K562 (cell line): ENCODE data around the gene SLC6A6. TPM values are rescaled to one million over a fixed set of nuclear protein-coding genes. Genes with fewer than 3 reads are reported as not detected.

ENCODE experiments used
- DMBX1 ChIP-seq: fragments of 250-450 bp; sonication (Bioruptor Pico); IDR thresholded peaks from 2 replicates; pipeline ENCODE4 v1.8.0; 2022; ENCODE audit warnings: inconsistent platforms, mild to moderate bottlenecking, moderate library complexity, borderline replicate concordance
- ELF4 ChIP-seq: fragments of 450-650 bp; formaldehyde crosslinking; IDR thresholded peaks from 2 replicates; pipeline ENCODE4 v1.4.0; 2022; ENCODE audit warnings: missing genetic modification characterization
- ETV6 ChIP-seq, 3 experiments: fragments of 150-350 bp in 1 of 3; sonication (generic) in 1 of 3; formaldehyde crosslinking in 1 of 3; IDR thresholded peaks; 2 replicates each; pipeline versions ENCODE4 v1.6.1 to v1.8.0; 2014 to 2022; ENCODE audit warnings: borderline replicate concordance in 2 of 3, low read depth in 2 of 3, antibody characterized with exemption in 1 of 3, low read length in 1 of 3, mild to moderate bottlenecking in 1 of 3, missing genetic modification reagents in 1 of 3
- HNRNPUL1 ChIP-seq: fragments of 200-400 bp; formaldehyde crosslinking; IDR thresholded peaks from 2 replicates; pipeline ENCODE4 v1.6.1; 2017; ENCODE audit warnings: low read length
- NEUROD1 ChIP-seq: fragments of 150-350 bp; IDR thresholded peaks from 2 replicates; pipeline ENCODE4 v1.6.1; 2014; ENCODE audit warnings: borderline replicate concordance, low read length, low read depth; ENCODE audit not compliant: partially characterized antibody
- NFRKB ChIP-seq: fragments of 450-650 bp; IDR thresholded peaks from 2 replicates; pipeline ENCODE4 v1.6.1; 2016; ENCODE audit warnings: low read depth
- PHF20 ChIP-seq: fragments of 450-650 bp; IDR thresholded peaks from 2 replicates; pipeline ENCODE4 v1.6.1; 2018; ENCODE audit not compliant: partially characterized antibody
- PTBP1 ChIP-seq: fragments of 200-400 bp; formaldehyde crosslinking; IDR thresholded peaks from 2 replicates; pipeline ENCODE4 v1.6.1; 2017; ENCODE audit warnings: low read depth, low read length
- PTRF ChIP-seq: fragments of 450-650 bp; IDR thresholded peaks from 2 replicates; pipeline ENCODE4 v1.6.1; 2016; ENCODE audit warnings: mild to moderate bottlenecking, missing genetic modification characterization, missing compliant biosample characterization
- SRSF9 ChIP-seq: fragments of 200-400 bp; formaldehyde crosslinking; IDR thresholded peaks from 2 replicates; pipeline ENCODE4 v1.6.1; 2017; ENCODE audit warnings: low read depth, low read length, borderline replicate concordance
- U2AF2 ChIP-seq: fragments of 200-400 bp; formaldehyde crosslinking; optimal IDR thresholded peaks from 2 replicates; pipeline ENCODE3; 2017; ENCODE audit warnings: low read depth, mild to moderate bottlenecking, low read length
- ZBTB17 ChIP-seq: fragments of 450-650 bp; formaldehyde crosslinking; IDR thresholded peaks from 2 replicates; pipeline ENCODE4 v1.4.0; 2020; ENCODE audit warnings: mild to moderate bottlenecking
- ZBTB8A ChIP-seq: fragments of 450-650 bp; IDR thresholded peaks from 2 replicates; pipeline ENCODE4 v1.6.1; 2018; ENCODE audit warnings: mild to moderate bottlenecking, moderate library complexity; ENCODE audit not compliant: partially characterized antibody
- ZKSCAN8 ChIP-seq: fragments of 200-800 bp; sonication (Bioruptor generic); IDR thresholded peaks from 2 replicates; pipeline ENCODE4 v1.6.1; 2016; ENCODE audit warnings: missing genetic modification characterization, missing compliant biosample characterization
- ZNF3 ChIP-seq: fragments of 250-450 bp; sonication (Bioruptor Pico); IDR thresholded peaks from 2 replicates; pipeline ENCODE4 v1.5.0; 2021; ENCODE audit warnings: mild to moderate bottlenecking, moderate library complexity
- ZNF347 ChIP-seq: fragments of 450-650 bp; formaldehyde crosslinking; IDR thresholded peaks from 2 replicates; pipeline ENCODE4 v1.4.0; 2020; ENCODE audit warnings: low read depth, mild to moderate bottlenecking, moderate library complexity
- polyA plus RNA-seq, 8 experiments: library from polyadenylated mRNA; depleted of rRNA in 4 of 8; stranded (reverse) in 5 of 8; unstranded in 3 of 8; fragments of >200 nt; fragmentation: Nextera tagmentation in 2 of 8; fragmentation: Illumina TruSeq in 1 of 8; extraction: Ambion mirVana in 2 of 8; extraction: Trizol in 1 of 8; gene quantifications; 2 replicates each; pipeline versions ENCODE4 v1.2.1 to v1.2.3, GENCODE V29; 2011 to 2014; ENCODE audit warnings: inconsistent platforms in 1 of 8, missing spikeins in 1 of 8
- total RNA-seq, 7 experiments: library from RNA; depleted of rRNA in 6 of 7; stranded (reverse); fragments of >200 nt in 6 of 7; fragmentation: Illumina TruSeq in 2 of 7; extraction: Trizol in 2 of 7; gene quantifications; 2 replicates each; pipeline versions ENCODE4 v1.2.1 to v1.2.3, GENCODE V29; 2011 to 2021; ENCODE audit warnings: low replicate concordance in 1 of 7
- TF ChIP-seq, protein P1 (sequence below): fragments of 450-650 bp; IDR thresholded peaks from 2 replicates; pipeline ENCODE4 v1.6.1; 2016; ENCODE audit warnings: antibody characterized with exemption
- TF ChIP-seq, protein P2 (sequence below), 2 experiments: fragments of 450-650 bp in 1 of 2; sonication (generic) in 1 of 2; formaldehyde crosslinking; conservative IDR thresholded peaks; 2 replicates each; pipeline versions ENCODE4 v1.4.0 to v1.8.1; 2020 to 2022; ENCODE audit warnings: mild to moderate bottlenecking in 1 of 2, missing genetic modification reagents in 1 of 2
- TF ChIP-seq, protein P3 (sequence below): fragments of 450-650 bp; formaldehyde crosslinking; conservative IDR thresholded peaks from 2 replicates; pipeline ENCODE4 v1.4.0; 2022; ENCODE audit warnings: mild to moderate bottlenecking, missing genetic modification characterization
- TF ChIP-seq, protein P4 (sequence below), 2 experiments: fragments of 450-650 bp in 1 of 2; sonication (generic) in 1 of 2; formaldehyde crosslinking in 1 of 2; IDR thresholded peaks in 1 of 2; conservative IDR thresholded peaks in 1 of 2; 2 replicates each; pipeline versions ENCODE4 v1.6.1 to v1.8.1; 2016 to 2023; ENCODE audit warnings: mild to moderate bottlenecking in 2 of 2, moderate library complexity in 2 of 2, inconsistent platforms in 1 of 2, missing genetic modification reagents in 1 of 2
- TF ChIP-seq, protein P5 (sequence below): sonication (generic); formaldehyde crosslinking; IDR thresholded peaks from 2 replicates; pipeline ENCODE4 v1.8.0; 2022; ENCODE audit warnings: mild to moderate bottlenecking, missing genetic modification reagents

SLC6A6 gene
- total and polyA plus RNA-seq, 9 of the 15 experiments (the other 6 are each of a cell fraction or from before 2014, with no cell fraction given) = 12.3 to 203 (median 93.2) TPM

DNA sequence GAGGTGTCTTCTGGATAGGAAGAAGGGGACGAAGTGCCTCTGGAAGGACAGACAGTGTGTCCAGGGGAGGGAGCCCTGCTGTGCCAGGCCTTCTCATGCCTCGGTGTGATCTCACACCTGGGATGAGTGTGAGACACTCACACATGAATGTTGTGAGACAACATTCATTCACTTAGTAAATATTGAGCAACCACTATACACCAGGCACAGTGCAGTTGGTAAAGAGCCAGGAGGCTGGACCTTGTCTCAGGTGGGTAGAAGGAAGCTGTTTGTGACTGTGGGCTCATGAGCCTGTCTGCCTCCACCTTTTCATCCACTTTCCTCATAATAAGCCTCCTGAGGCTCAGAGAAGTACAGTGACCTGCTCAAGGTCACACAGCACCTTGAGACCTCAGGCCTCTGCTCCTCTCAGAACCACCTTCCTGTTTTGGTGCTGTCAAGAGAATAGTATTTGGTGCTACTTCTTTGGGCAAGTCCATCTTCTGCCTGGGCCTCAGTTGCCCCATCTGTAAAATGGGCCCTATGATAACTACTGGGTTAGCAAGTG lies 20.9 kb downstream of the SLC6A6 start (continued):
- TF ChIP-seq, protein P1, sequence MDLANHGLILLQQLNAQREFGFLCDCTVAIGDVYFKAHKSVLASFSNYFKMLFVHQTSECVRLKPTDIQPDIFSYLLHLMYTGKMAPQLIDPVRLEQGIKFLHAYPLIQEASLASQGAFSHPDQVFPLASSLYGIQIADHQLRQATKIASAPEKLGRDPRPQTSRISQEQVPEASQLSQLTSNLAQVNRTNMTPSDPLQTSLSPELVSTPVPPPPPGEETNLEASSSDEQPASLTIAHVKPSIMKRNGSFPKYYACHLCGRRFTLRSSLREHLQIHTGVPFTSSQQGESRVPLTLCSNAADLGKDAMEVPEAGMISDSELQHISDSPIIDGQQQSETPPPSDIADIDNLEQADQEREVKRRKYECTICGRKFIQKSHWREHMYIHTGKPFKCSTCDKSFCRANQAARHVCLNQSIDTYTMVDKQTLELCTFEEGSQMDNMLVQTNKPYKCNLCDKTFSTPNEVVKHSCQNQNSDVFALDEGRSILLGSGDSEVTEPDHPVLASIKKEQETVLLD = no peak
- TF ChIP-seq, protein P2, sequence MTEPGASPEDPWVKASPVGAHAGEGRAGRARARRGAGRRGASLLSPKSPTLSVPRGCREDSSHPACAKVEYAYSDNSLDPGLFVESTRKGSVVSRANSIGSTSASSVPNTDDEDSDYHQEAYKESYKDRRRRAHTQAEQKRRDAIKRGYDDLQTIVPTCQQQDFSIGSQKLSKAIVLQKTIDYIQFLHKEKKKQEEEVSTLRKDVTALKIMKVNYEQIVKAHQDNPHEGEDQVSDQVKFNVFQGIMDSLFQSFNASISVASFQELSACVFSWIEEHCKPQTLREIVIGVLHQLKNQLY (CRISPR knock-in tag; conservative IDR thresholded peaks at IDR 0.05) = no peak
- TF ChIP-seq ZBTB17 (CRISPR knock-in tag) (no peak), ZNF3 (CRISPR knock-in tag) (no peak), ELF4 (CRISPR knock-in tag) (no peak), PTRF (tag) (no peak), ZKSCAN8 (CRISPR knock-in tag) (no peak), DMBX1 (CRISPR knock-in tag) (no peak), NEUROD1 (no peak), ZBTB8A (no peak), U2AF2 (no peak), HNRNPUL1 (no peak), PHF20 (peak; percentile 39), SRSF9 (no peak), ZNF347 (CRISPR knock-in tag) (no peak), ETV6 (IDR thresholded peaks at IDR 0.05; ENCODE audit: borderline replicate concordance in 1 of 2, low read depth in 2 of 2, low read length in 1 of 2) (no peak), ETV6 (CRISPR knock-in tag; IDR thresholded peaks at IDR 0.05; ENCODE audit: borderline replicate concordance) (no peak), NFRKB (no peak), PTBP1 (0 out of 2 replicates have a peak, but pooled peaks have one; percentile 69)
- TF ChIP-seq, protein P3, sequence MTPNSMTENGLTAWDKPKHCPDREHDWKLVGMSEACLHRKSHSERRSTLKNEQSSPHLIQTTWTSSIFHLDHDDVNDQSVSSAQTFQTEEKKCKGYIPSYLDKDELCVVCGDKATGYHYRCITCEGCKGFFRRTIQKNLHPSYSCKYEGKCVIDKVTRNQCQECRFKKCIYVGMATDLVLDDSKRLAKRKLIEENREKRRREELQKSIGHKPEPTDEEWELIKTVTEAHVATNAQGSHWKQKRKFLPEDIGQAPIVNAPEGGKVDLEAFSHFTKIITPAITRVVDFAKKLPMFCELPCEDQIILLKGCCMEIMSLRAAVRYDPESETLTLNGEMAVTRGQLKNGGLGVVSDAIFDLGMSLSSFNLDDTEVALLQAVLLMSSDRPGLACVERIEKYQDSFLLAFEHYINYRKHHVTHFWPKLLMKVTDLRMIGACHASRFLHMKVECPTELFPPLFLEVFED = no peak
- TF ChIP-seq, protein P4, sequence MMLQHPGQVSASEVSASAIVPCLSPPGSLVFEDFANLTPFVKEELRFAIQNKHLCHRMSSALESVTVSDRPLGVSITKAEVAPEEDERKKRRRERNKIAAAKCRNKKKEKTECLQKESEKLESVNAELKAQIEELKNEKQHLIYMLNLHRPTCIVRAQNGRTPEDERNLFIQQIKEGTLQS (IDR thresholded peaks at IDR 0.05) = no peak
- TF ChIP-seq, protein P4 (CRISPR knock-in tag; conservative IDR thresholded peaks at IDR 0.05) = no peak
- TF ChIP-seq, protein P5, sequence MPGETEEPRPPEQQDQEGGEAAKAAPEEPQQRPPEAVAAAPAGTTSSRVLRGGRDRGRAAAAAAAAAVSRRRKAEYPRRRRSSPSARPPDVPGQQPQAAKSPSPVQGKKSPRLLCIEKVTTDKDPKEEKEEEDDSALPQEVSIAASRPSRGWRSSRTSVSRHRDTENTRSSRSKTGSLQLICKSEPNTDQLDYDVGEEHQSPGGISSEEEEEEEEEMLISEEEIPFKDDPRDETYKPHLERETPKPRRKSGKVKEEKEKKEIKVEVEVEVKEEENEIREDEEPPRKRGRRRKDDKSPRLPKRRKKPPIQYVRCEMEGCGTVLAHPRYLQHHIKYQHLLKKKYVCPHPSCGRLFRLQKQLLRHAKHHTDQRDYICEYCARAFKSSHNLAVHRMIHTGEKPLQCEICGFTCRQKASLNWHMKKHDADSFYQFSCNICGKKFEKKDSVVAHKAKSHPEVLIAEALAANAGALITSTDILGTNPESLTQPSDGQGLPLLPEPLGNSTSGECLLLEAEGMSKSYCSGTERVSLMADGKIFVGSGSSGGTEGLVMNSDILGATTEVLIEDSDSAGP (CRISPR knock-in tag) = no peak
